Tibial nerve (tissue), 4 donors: ENCODE results near the gene ELF2. TPM values are rescaled to one million over a fixed set of nuclear protein-coding genes. Genes with fewer than 3 reads are reported as not detected.
"Not testable (repeated sequence)": the region's sequence is repeated elsewhere in the genome, so short reads cannot be mapped to it uniquely, and the experiment has no call there.

Experiments used
- DNase-seq, 2 donors: peaks; one replicate each; pipeline ENCODE4 v3.0.0-alpha.2; 2019; ENCODE audit warnings: low spot score in 2 of 2
- H3K27ac ChIP-seq, 4 donors: fragments of 200-600 bp; sonication (generic) in 3 of 4; one replicate each; pipeline ENCODE4 v1.5.1; 2017 to 2019; ENCODE audit warnings: mild to moderate bottlenecking in 1 of 4
- H3K27me3 ChIP-seq, 2 donors: fragments of 200-600 bp; sonication (generic) in 1 of 2; one replicate each; pipeline versions ENCODE4 v1.5.1 to v1.6.0; 2017 to 2019
- H3K36me3 ChIP-seq, 3 donors: fragments of 200-600 bp; sonication (generic); one replicate each; pipeline ENCODE4 v1.5.1; 2018 to 2019
- H3K4me1 ChIP-seq, 4 donors: fragments of 200-600 bp; sonication (generic) in 3 of 4; one replicate each; pipeline ENCODE4 v1.5.1; 2017 to 2019
- H3K4me3 ChIP-seq, 4 donors: fragments of 200-600 bp; sonication (generic) in 3 of 4; one replicate each; pipeline ENCODE4 v1.5.1; 2017 to 2019; ENCODE audit warnings: mild to moderate bottlenecking in 1 of 4, moderate library complexity in 1 of 4
- H3K9me3 ChIP-seq, 4 donors: fragments of 200-600 bp; sonication (generic) in 3 of 4; one replicate each; pipeline ENCODE4 v1.5.1; 2017 to 2019
- EP300 ChIP-seq, 2 donors: sonication (generic); formaldehyde crosslinking; IDR thresholded peaks; one replicate each; pipeline ENCODE4 v1.6.1; 2017; ENCODE audit warnings: antibody characterized with exemption in 2 of 2, mild to moderate bottlenecking in 1 of 2
- POLR2A ChIP-seq, 2 donors: fragments of 450-650 bp; IDR thresholded peaks; one replicate each; pipeline ENCODE4 v1.6.1; 2017; ENCODE audit warnings: antibody characterized with exemption in 2 of 2, mild to moderate bottlenecking in 2 of 2, moderate library complexity in 2 of 2
- WGBS, 2 donors: methylation state at CpG; one replicate each; pipeline ENCODE4 v1.1.5; 2018; 5-methylcytosine and 5-hydroxymethylcytosine counted together
- total RNA-seq, 4 donors: library from RNA; depleted of rRNA; stranded (reverse); fragments of >200 nt; gene quantifications; one replicate each; pipeline ENCODE4 v1.1.0, GENCODE V29; 2016
- TF ChIP-seq, protein P1 (sequence below), 5 experiments: fragments of 200-600 bp in 3 of 5; fragments of 450-650 bp in 2 of 5; sonication (generic) in 3 of 5; IDR thresholded peaks; one replicate each; pipeline ENCODE4 v1.5.1; 2016 to 2019; ENCODE audit warnings: antibody characterized with exemption in 5 of 5, mild to moderate bottlenecking in 3 of 5, moderate library complexity in 2 of 5

The ELF2 gene
- total RNA-seq, 4 donors from 2014 or later = 47.1 to 62.8 (median 54.1) TPM

- H3K4me1 ChIP-seq = peaks cover 0 to 70% (median 3%) of the 10 kb centered on the region in 4 donors
Measured at GRCh38 chr4:139167774-139168444, 9.1 kb downstream of the ELF2 start.

DNA sequence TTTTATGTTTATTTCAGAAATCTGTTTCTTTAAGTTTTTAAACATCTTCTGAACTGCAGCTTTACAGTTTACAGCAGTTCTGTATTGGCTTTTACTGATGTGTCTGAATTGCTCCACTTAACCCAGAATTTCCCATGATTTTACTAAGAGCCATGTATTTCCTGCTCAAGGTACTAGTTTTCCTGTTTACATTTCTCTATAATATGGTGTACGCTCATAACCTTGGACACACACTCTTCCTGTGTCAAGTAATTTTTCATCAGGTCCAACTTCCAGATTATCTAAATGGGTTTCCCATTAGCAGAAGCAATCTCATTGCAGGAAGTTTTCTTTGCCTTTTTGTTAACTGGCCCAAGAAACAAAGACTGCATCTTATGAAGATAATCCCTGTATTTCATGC is 12.3 kb downstream of the ELF2 start:
- DNase-seq = no peak
- Histone ChIP-seq H3K4me1 (peaks cover 0 to 50% (median 3%) of the 10 kb centered on the region in 4 donors), H3K4me3 (no peak overlapping the region), H3K27ac (no peak overlapping the region), H3K36me3 (no peaks in the 10 kb centered on the region), H3K9me3 (no peaks in the 10 kb centered on the region), H3K27me3 (no peaks in the 10 kb centered on the region)
- no peak for TF ChIP-seq POLR2A (IDR thresholded peaks at IDR 0.05)
- TF ChIP-seq, protein P1, sequence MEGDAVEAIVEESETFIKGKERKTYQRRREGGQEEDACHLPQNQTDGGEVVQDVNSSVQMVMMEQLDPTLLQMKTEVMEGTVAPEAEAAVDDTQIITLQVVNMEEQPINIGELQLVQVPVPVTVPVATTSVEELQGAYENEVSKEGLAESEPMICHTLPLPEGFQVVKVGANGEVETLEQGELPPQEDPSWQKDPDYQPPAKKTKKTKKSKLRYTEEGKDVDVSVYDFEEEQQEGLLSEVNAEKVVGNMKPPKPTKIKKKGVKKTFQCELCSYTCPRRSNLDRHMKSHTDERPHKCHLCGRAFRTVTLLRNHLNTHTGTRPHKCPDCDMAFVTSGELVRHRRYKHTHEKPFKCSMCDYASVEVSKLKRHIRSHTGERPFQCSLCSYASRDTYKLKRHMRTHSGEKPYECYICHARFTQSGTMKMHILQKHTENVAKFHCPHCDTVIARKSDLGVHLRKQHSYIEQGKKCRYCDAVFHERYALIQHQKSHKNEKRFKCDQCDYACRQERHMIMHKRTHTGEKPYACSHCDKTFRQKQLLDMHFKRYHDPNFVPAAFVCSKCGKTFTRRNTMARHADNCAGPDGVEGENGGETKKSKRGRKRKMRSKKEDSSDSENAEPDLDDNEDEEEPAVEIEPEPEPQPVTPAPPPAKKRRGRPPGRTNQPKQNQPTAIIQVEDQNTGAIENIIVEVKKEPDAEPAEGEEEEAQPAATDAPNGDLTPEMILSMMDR (IDR thresholded peaks at IDR 0.05) = no peak
- WGBS, 2 donors = 77% methylated on average over 1 of the region's 1 CpG

More at GRCh38 chr4:139167774-139168444, 9.1 kb downstream of the ELF2 start:
- WGBS, 2 donors = 61 to 66% methylated on average over 5 of the region's 5 CpGs
- peak overlapping the region in 2 of 4 donors; percentile 0 to 21 for H3K27ac ChIP-seq
- H3K9me3 ChIP-seq = no peaks in the 10 kb centered on the region
- H3K36me3 ChIP-seq = no peaks in the 10 kb centered on the region
- H3K27me3 ChIP-seq = no peaks in the 10 kb centered on the region
- peak in 1 of 2 donors; percentile 31 for DNase-seq
- no peak overlapping the region for H3K4me3 ChIP-seq
- TF ChIP-seq, protein P1 (IDR thresholded peaks at IDR 0.05) = peak; percentile 20 to 55 (median 28)
- TF ChIP-seq POLR2A (IDR thresholded peaks at IDR 0.05) = no peak
- TF ChIP-seq EP300 (IDR thresholded peaks at IDR 0.05) = peak in 1 of 2 donors; percentile 40

DNA sequence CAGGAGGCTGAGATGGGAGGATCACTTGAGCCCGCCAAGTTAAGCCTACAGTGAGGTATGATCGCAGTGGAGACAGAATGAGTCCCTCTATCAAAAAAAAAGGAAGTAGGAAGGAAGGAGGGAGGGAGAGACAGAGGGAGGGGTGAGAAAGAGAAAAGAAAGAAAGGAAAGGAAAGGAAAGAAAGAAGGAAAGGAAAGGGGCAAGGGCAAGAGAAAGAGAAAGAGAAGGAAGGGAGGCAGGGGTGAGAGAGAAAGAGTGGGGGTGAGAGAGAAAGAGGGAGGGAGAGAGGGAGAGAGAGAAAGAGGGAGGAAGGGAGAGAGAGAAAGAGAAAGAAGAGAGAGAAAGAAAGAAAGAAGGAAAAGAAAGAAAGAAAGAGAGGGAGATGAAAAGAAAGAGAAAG is 13.2 kb downstream of the ELF2 start:
- H3K27me3 ChIP-seq = no peaks in the 10 kb centered on the region
- no peak overlapping the region for H3K27ac ChIP-seq
- no peaks in the 10 kb centered on the region for H3K9me3 ChIP-seq
- H3K4me1 ChIP-seq = peaks cover 0 to 48% (median 3%) of the 10 kb centered on the region in 4 donors
- TF ChIP-seq POLR2A (IDR thresholded peaks at IDR 0.05) = no peak
- TF ChIP-seq, protein P1 (IDR thresholded peaks at IDR 0.05) = no peak
- no peak for TF ChIP-seq EP300 (IDR thresholded peaks at IDR 0.05)
- no peak overlapping the region for H3K4me3 ChIP-seq
- WGBS, 2 donors = 91 to 96% methylated on average over 2 of the region's 2 CpGs
- H3K36me3 ChIP-seq = no peaks in the 10 kb centered on the region
- no peak for DNase-seq

- H3K27ac ChIP-seq, DNase-seq, H3K36me3 ChIP-seq, H3K9me3 ChIP-seq, H3K4me3 ChIP-seq, H3K27me3 ChIP-seq: not testable (repeated sequence)
- WGBS, 2 donors = 87 to 90% methylated on average over 9 of the region's 9 CpGs
- peaks cover 0 to 13% (median 7%) of the 10 kb centered on the region in 4 donors for H3K4me1 ChIP-seq
Measured at GRCh38 chr4:139157977-139158376, 19.0 kb downstream of the ELF2 start.

DNA sequence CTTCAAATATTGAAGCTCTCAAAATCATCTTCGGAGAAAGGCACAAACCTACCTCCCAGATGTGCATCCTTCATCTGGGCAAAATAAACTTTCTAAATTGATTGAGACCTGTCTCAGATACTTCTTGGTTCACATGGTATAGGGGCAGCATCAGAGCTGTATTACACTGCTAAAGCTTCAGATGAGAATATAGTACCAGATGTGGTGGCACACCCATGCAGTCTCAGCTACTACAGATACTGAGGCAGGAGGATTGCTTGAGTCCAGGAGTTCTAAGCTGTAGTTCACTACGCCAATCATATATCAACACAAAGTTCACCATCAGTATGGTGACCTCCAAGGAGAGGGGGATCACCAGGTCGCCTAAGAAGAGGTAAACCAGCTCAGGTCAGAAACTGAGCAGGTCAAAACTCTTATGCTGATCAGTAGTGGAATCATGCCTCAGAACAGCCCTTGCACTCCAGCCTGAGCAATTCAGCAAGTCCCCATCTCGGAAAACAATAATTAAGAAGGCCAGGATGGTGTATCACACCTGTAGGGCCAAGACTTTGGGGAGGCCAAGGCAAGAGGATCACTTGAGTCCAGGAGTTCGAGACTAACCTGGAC is 22.0 kb downstream of the ELF2 start:
- no peaks in the 10 kb centered on the region for H3K9me3 ChIP-seq
- TF ChIP-seq, protein P1 (IDR thresholded peaks at IDR 0.05) = no peak
- TF ChIP-seq POLR2A (IDR thresholded peaks at IDR 0.05) = no peak
- no peak for TF ChIP-seq EP300 (IDR thresholded peaks at IDR 0.05)
- H3K27me3 ChIP-seq = no peaks in the 10 kb centered on the region
- no peak for DNase-seq
- H3K36me3 ChIP-seq = peaks cover 0 to 3% (median 0%) of the 10 kb centered on the region in 3 donors
- no peak overlapping the region for H3K27ac ChIP-seq
- 90% methylated on average over 5 of the region's 5 CpGs for WGBS, 2 donors
- H3K4me1 ChIP-seq = peaks cover 0 to 18% (median 7%) of the 10 kb centered on the region in 4 donors
- no peak overlapping the region for H3K4me3 ChIP-seq
